HG02642 (cell line): ENCODE results near the gene PLEKHF1.

Experiments
- ATAC-seq: cut with Tn5 transposase; IDR thresholded peaks from one replicate; pipeline ENCODE4 v1.9.1; 2021; ENCODE audit warnings: mild to moderate bottlenecking; ENCODE audit not compliant: unreplicated experiment, poor library complexity

The PLEKHF1 gene

DNA sequence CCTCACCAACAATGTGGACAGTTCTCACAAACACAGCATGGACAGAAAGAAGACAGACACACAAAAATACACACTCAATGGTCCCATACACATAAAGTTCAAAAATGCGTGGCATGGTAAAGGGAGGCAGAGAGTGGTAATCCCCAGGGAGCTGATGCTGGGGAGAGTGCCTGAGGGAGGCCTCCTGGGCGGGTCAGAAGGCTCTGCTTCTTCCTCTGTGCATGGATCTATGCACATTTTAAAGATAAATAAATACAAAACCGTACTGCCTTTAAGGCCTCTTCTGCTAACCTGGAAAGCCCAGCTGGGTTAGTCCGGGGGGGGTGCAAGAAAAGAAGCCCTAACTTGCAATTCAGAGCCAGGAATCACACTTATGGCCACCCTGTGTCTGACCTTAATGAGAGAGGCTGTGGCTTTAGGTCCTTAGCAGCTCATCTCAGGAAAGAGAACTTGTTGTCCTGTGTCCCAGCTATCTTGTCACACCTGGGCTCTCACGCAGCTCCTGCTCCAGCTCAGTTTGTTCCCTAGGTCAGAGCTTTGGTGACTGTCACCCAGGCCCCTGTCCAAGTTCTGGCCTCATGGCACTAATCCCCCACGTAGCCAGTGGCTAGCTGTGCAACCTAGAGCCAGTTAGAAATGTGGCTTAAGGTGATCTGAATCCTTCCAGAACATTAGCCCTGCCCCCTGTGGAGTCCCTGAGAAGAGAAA is 30.7 kb upstream of the PLEKHF1 start:
- no peak for ATAC-seq

DNA sequence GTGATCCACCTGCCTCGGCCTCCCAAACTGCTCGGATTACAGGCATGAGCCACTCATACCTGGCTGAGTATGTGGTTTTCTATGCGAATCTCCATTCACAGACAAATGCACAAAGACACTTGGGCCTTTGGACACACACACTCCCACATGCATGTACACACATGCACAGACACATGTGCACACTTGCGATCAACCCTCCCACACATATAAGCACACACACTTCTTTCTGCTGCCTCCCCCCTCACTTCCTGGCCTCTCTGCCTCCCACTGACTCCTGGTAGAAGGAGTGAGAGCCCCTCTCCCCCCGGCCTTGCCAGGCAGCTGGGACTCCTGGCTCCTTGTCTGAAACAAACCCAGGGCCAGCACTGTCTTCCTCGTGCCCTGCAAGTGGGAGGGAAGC is 29.3 kb upstream of the PLEKHF1 start:
- no peak for ATAC-seq

DNA sequence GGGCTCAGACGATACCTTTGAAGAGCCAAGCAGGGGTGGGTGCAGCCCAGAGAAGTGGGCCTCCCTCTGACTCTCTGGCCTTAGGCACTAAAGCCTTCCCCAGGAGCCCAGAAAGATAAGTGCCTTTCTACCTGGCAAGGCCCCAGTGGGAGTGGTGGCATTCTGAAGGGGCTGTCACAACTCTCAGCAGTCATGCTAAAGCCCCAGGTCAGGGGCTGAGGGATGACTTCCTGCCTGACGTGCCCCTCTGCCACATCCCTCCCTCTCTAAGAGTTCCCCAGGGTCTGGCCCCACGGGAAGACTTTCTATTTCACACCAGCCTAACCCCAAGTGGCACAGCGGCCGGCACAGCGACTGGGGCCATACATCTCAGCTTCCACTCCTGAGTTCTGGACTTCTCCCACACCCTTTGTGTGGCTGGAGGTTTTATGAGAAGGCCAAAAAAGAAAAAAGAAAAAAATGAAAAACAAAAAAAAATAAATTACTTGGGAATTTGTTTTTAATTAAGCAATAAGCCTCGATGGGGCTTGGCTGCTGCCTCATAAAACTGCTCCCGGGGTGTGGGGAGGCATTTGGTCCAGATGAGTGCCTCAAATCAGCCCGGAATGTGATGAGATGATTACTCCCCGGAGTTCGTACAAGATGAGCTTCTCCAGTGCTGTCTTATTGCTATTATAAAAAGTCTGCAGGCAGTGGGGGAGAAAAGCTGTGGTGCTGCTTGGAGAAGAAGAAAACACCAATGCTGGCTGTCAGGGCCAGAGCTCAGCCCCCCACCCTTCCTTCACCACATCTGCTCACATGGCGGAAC is 28.5 kb upstream of the PLEKHF1 start:
- ATAC-seq, result no peak

DNA sequence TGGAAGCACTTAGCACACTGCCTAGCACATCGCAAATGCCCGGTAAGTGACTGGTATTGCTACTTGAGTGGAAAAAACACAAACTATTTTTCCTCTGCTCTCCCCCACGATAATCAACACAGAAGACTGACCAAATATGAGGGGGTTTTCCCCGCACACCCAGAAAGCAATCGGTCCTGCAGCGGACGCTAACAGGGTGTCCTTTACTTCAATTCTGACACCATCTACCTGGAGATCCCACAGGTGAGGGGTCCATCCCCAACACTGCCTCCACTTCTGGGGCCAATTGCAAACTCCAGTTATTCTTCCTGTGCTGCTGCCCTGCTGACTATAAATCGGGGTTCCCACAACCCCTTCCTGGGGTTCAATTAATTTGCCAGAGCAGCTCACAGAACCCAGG is 26.2 kb upstream of the PLEKHF1 start:
- ATAC-seq, result no peak

DNA sequence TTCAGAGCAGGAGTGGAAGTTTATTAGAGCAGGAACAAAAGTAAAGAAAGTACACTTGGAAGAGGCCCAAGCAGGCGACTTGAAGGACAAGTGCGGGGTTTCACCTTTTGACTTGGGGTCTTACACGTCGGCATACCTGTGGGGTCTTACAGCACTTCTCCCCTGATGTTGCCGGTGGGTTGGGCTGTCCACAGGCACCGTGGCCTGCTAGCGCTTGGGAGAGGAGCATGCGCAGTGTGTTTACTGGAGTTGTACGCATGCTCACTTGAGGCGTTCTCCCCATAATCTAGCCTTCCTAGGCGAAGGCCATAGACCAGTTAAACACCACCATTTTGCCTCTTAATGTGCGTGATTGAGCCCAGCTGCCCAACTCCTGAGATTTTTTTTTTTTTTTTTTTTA is 25.0 kb upstream of the PLEKHF1 start:
- ATAC-seq, result no peak

DNA sequence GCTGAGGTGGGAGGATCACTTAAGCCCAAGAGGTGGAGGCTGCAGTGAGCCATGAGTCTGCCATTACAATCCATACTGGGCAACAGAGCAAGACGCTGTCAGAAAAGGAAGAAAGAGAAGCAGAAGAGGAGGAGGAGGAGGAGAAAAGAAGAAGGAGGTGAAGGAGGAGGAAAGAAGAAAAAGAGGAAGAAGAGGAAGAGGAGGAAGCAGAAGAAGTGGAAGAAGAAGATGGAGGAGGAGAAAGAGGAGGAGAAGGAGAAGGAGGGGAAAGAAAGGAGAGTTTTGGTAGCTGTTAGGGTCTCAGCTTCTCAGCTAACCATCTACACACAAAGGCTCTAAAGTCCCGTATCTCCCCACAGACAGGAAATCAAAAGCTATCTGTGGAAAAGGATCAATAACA is 23.7 kb upstream of the PLEKHF1 start:
- no peak for ATAC-seq

DNA sequence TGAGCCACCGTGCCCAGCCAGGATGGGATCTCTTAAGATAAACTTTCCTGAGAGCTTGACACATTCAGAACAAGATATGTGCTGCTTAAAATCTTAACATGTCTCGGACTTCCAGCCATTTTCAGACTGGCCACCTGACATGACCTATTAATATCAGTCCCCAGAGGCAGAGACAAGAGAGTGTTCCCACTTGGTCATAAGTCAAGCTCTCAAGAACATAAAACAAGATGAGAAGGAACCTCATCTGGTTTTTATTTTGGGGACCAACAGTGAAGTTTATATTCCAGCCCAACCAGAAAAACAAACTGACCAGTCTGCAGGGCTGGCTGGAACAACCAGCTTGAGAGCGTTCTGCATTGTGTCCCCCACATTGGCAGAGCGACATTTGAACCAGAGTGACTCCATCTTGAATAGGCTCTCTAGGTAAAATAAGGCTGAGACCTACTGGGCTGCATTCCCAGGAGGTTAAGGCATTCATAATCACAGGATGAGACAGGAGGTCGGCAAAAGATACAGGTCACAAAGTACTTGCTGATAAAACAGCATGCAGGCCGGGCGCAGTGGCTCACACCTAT is 21.8 kb upstream of the PLEKHF1 start:
- no peak for ATAC-seq

DNA sequence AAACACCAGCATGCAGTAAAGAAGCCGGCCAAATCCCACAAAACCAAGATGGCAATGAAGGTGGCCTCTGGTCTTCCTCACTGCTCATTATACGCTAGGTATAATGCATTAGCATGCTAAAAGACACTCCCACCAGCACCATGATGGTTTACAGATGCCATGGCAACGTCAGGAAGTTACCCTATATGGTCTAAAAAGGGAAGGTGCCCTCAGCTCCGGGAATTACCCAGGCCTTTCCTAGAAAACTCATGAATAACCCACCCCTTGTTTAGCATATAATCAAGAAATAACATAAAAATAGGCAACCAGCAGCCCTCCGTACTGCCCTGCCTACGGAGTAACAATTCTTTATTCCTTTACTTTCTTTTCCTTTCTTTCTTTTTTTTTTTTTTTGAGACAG is 21.1 kb upstream of the PLEKHF1 start:
- ATAC-seq, result no peak

DNA sequence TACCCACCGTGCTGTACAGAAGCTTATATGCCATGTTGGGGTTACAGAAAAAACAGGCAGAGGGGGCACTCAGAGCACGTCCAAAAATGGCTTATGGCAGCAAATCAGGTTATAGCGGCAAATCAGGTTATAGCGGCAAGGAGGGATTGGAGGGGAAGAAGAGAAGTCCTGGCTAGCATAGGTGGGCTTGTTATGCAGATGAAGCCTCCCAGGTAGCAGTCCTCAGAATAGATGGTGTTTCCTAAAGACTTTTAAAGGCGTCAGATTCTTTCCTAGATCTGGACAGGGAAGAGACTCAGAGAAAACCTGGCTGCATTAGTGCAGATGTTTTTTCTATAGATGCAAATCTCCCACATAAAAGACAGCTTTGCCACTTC is 19.8 kb upstream of the PLEKHF1 start:
- ATAC-seq, result no peak

DNA sequence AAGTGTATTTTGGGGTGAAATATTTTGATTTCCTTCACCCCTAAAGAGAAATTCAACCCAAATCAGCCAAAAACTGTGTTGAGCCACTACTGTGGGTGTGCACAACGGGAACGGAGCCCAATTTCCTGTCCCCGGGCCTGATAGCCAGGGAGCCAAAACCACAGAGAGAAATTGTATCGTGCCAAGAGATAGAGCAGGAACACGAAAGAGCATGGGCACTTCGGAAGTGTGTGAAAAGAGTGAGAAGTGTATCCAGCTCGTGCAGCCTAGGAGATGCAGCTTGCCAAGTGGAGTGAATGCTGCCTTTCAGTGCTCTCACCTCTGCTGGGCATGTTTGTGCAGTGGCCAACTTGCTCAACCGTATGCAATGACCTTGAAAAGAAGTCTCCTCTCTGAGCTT is 19.4 kb upstream of the PLEKHF1 start:
- no peak for ATAC-seq

DNA sequence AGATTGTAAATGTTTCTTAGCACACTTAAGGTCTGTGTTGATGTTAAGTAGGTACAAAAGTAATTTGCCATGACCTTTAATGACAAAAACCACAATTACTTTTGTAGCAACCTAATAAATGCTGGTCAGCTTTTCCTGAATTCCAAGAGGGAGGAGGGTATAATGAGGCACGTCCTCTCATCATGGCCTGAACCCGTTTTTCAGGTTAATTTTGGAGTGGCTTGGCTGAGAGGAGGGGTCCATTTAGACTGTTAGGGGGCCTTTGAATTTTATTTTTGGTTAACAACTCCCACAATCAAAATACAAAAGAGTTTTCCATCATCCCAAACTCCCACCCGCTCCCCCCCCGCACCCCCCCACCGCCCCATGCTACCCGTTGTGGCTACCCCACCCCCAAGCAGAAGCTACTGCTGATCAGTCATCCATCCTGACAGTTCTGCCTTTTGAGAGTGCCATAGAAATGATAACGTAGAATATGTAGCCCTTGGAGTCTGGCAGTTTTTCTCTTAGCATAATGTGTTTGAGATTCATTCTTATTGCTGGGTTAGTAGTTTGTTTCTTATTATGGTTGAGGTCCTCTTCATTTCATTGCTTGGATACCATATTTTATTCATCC is 14.4 kb upstream of the PLEKHF1 start:
- no peak for ATAC-seq

DNA sequence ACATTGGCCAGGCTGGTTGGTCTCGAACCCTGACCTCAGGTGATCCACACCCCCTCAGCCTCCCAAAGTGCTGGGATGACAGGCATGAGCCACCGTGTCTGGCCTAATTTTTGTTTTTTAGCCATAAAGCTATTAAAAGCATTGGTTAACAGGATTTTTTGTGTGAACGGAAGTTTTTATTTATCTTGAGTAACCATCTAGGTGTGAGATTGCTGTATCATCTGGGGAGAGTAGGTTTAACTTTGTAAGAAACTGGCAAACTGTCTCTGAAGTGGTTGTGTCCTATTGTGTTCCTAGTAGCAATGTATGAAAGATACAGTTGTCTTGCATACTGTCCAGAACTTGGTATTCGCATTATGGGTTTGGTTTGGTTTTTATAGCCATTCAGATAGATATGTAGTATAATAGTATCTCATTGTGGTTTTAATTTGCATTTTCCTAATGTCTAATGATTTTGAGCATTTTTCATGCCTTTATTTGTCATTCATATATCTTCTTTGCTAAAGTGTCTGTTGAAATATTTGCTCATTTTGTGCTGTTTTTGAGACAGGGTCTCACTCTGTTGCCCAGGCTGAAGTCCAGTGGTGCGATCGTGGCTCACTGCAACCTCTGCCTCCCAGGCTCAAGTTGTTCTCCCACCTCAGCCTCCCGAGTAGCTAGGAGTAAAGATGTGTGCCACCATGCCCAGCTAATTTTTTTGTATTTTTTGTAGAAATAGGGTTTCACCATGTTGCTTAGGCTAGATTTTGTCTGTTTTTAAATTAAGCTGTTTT is 13.5 kb upstream of the PLEKHF1 start:
- no peak for ATAC-seq

DNA sequence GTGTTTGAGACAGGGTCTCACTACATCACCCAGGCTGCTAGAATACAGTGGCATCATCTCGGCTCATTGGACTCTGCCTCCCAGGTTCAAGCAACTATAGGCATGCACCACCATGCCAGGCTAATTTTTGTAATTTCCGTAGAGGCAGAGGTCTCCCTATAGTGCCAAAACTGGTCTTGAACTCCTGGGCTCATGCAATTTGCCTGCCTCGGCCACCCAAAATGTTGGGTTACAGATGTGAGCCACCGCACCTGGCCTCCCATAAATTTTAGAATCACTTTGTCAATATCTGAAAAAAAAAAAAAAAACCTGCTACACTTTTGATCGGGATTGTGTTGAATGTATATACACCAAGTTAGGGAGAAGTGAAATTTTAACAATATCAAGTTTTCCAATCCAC is 11.9 kb upstream of the PLEKHF1 start:
- no peak for ATAC-seq

DNA sequence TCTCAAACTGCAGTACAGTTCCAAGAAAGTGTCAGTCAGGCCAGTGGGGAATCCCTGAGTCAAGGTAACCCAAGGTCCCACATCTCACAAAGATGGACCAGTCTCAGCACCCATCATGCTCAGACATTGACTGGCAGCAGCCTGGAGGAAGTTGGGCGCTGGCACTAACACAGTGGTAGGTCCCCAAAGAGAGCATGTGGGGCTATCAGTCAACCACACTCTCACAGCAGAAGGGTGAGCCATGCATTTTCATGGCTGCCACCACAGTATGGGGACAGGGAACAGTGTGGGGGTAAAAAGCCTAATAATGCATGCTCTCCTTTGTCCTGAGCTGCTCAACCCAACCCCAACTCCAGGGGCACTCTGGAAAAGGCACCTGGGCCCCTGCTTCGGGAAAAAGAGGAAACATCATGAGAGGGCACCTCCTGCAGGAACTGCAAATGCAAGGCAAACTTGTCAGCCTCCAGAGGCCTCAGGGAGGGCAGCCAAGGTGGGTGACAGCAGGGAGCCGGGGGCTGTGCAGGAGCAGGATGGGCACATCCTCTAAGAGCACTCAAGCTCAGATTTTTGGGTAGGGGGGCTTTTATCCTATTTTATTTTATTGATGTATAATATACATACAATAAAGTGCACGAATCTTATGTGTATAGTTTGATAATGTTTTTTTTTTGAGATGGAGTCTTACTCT is 9.5 kb upstream of the PLEKHF1 start:
- no peak for ATAC-seq

DNA sequence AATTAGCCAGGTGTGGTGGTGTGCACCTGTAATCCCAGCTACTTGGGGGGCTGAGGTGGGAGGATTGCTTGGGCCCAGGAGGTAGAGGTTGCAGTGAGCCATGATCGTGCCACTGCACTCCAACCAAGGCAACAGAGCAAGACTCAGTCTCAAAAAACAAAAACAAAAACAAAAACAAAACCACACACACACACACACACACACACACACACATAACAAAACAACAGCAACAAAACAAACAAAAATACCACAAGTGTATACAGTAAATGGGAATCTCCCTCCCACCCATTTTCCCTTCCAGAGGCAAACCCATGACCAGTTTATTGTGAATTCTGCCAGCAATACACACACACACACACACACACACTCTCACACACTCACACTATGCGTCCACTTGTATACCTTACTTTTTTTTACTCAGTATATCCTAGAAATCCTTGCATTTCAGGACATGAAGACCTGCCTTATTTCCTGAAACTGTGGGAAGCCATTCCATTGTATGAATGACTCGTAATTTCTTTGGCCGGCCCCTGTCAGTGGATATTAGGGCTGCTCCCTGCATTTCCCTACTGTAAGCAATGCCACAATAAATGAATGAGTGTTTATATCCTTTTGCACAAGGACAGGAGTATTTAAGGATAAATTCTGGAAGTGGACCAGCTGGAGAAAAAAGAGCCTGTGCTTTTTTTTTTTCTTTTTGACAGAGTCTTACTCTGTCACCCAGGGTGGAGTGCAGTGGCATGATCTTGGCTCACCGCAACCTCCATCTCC is 6.9 kb upstream of the PLEKHF1 start:
- ATAC-seq, result no peak

DNA sequence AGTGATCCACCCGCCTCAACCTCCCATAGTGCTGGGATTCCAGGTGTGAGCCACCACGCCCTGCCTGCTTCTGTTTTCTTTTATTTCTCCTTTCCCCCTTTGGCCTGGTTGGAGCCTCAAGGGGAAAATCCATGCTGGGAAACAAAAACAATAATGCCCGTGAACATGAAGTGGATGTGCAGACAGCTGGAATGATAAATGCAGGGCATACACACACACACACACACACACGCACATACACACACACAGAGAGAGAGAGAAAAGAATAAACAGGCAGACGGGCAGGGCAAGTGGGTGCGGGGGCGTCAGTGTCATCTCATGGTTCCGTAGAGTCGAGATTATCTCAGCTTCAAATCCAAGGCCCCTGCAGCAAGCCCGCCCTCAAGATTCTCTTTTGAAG is 4.4 kb upstream of the PLEKHF1 start:
- no peak for ATAC-seq

DNA sequence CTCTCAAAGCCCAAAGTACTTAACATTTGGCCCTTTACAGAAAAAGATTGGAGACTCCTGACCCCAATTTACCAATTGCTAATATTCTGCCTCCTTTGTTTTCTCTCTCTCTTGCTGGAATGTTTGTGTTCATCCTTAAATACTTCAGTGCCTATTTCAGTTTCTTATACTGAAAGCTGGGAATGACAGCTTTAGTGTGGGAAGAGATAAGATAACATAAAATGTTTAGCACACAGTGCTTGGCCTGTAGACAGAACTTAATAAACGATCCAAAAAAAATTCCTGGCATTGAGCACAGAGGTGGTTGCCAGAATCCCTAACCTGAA is 3.0 kb upstream of the PLEKHF1 start:
- ATAC-seq, result no peak

DNA sequence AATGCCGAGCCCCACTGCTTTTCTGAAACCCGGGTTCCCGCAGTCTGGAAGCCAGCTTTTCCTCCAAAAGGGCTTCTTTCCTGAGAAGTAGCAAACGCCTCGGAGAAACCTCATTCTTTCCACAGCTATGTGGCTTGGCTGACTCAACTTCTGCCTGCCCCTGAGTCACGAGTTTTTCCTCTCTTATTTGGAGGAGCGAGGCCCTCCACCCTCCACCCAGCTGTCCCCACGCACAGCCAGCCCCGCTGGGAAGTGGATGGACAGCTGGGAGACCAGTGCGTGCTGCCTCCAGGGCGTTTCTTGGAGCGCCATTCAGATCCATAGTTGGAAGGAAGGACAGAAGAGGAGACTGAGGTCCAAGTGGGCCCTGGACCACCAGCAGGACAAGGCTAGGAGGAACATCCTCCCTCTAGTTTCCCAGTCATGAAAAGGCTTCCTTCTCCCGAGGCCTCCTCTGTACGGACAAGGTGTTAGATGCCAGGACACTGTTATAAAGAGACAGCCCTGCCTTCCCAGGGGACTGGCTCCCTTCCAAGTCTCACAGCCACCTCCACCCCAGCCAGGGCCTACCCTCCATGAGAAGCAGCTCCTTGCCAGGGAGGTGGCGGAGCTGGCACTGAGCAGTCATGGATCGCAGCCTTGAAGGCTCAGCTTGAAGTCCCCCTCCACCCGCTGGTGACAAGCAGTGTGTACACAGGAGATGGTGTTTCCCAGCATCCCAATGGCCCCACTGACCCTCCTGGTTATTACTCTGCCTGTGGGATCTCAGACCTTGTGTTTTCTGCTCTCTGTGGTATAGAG is 2.5 kb upstream of the PLEKHF1 start:
- no peak for ATAC-seq
